ENCODE data around the gene RFTN1. TPM values are rescaled to one million over a fixed set of nuclear protein-coding genes. Genes with fewer than 3 reads are reported as not detected.

Gene RFTN1
- total RNA-seq, 2 donors from 2014 or later = 128 to 132 TPM

DNA sequence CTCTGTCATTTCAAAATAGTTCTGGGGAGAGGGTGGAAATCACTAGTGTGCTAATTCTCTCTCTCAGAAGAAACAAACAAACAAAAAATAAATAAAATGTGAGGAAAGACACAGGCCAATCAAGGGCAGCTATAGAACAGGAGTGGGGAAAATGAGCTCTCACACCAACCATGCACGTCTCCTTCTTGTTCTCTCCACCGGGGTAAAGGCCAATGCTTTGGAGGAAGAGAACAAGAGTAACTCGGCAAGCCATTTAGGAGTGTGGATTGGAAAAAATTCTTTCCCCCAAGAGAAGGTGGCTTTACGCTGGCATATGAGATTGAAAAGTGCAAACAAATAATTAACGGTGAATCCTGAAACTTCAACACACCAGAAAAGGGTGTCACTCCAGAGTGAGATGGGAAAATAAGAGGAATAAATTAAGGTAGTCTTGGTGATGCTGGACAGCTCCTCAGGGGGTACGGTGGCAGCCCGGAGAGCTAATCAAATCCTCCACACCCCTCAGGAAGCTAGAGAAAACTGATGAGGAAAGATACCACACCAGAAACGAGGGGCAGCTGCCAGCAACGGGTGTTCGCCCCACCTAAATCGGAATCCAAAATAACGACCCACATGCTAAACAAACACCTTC lies 88.0 kb downstream of the RFTN1 start:
- no peak overlapping the region for H3K4me3 Mint-ChIP-seq
- DNase-seq (no peak), ATAC-seq (replicated peaks in 1 of 2) (no peak)
- H3K27ac Mint-ChIP-seq = no peak overlapping the region
- peaks cover 6% of the 10 kb centered on the region for H3K4me1 Mint-ChIP-seq (ENCODE audit: low read depth)
- H3K36me3 Mint-ChIP-seq (ENCODE audit: insufficient read depth in 2 of 2) = peaks cover 11 to 41% of the 10 kb centered on the region in 2 donors
- H3K9me3 Mint-ChIP-seq = no peaks in the 10 kb centered on the region
- no peaks in the 10 kb centered on the region for H3K27me3 Mint-ChIP-seq (ENCODE audit: low read depth)

- ATAC-seq (replicated peaks in 1 of 2) (no peak), DNase-seq (no peak)
- H3K36me3 Mint-ChIP-seq (ENCODE audit: insufficient read depth in 2 of 2) = peaks cover 11 to 32% of the 10 kb centered on the region in 2 donors
- no peaks in the 10 kb centered on the region for H3K9me3 Mint-ChIP-seq
- peaks cover 7% of the 10 kb centered on the region for H3K4me1 Mint-ChIP-seq (ENCODE audit: low read depth)
- H3K27me3 Mint-ChIP-seq (ENCODE audit: low read depth) = no peaks in the 10 kb centered on the region
- no peak overlapping the region for H3K27ac Mint-ChIP-seq
- no peak overlapping the region for H3K4me3 Mint-ChIP-seq
Observed at GRCh38 chr3:16423947-16424673, 89.4 kb downstream of the RFTN1 start.

DNA sequence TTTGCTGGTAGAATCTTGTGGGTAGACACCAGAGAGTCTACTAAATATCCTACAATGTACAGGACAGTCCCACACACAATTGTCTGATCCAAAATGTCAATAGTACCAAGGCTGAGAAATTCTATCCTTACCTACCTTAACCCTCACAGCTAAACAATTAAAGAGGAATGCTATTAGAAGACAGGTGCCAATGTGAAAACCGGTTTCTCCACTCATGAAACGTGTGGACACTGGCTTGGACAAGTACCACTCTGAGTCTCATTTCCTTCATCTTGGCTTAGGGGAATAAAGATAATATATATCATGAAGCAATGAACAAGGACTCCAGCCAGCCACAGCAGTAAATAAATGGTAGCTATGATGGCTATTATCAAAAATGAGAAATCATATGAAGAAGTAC lies 90.2 kb downstream of the RFTN1 start:
- Mint-ChIP-seq H3K4me1 (ENCODE audit: low read depth) (peaks cover 4% of the 10 kb centered on the region), H3K27ac (no peak overlapping the region), H3K4me3 (no peak overlapping the region), H3K36me3 (ENCODE audit: insufficient read depth in 2 of 2) (peaks cover 12 to 25% of the 10 kb centered on the region in 2 donors), H3K9me3 (no peaks in the 10 kb centered on the region), H3K27me3 (ENCODE audit: low read depth) (no peaks in the 10 kb centered on the region)
- ATAC-seq (replicated peaks in 1 of 2) (no peak), DNase-seq (no peak)

GRCh38 chr3:16419640-16420241 lies 93.8 kb downstream of the RFTN1 start:
- peaks cover 4 to 5% of the 10 kb centered on the region in 2 donors for H3K36me3 Mint-ChIP-seq (ENCODE audit: insufficient read depth in 2 of 2)
- H3K9me3 Mint-ChIP-seq = no peaks in the 10 kb centered on the region

GRCh38 chr3:16417945-16418739 lies 95.4 kb downstream of the RFTN1 start:
- no peaks in the 10 kb centered on the region for H3K27me3 Mint-ChIP-seq (ENCODE audit: low read depth)
- ATAC-seq (replicated peaks in 1 of 2) (no peak), DNase-seq (no peak)
- no peaks in the 10 kb centered on the region for H3K9me3 Mint-ChIP-seq
- no peak overlapping the region for H3K27ac Mint-ChIP-seq
- H3K4me3 Mint-ChIP-seq = no peak overlapping the region
- peaks cover 7 to 10% of the 10 kb centered on the region in 2 donors for H3K36me3 Mint-ChIP-seq (ENCODE audit: insufficient read depth in 2 of 2)
- peaks cover 40% of the 10 kb centered on the region for H3K4me1 Mint-ChIP-seq (ENCODE audit: low read depth)

More at GRCh38 chr3:16419640-16420241, 93.8 kb downstream of the RFTN1 start:
- no peaks in the 10 kb centered on the region for H3K27me3 Mint-ChIP-seq (ENCODE audit: low read depth)
- ATAC-seq (replicated peaks in 1 of 2) = no peak
- H3K27ac Mint-ChIP-seq = no peak overlapping the region
- H3K4me3 Mint-ChIP-seq = no peak overlapping the region
- peaks cover 29% of the 10 kb centered on the region for H3K4me1 Mint-ChIP-seq (ENCODE audit: low read depth)
- DNase-seq = no peak

GRCh38 chr3:16415911-16416476 lies 97.5 kb downstream of the RFTN1 start:
- Mint-ChIP-seq H3K9me3 (no peaks in the 10 kb centered on the region), H3K4me1 (ENCODE audit: low read depth) (peaks cover 59% of the 10 kb centered on the region), H3K27ac (no peak overlapping the region), H3K27me3 (ENCODE audit: low read depth) (no peaks in the 10 kb centered on the region), H3K36me3 (ENCODE audit: insufficient read depth in 2 of 2) (peaks cover 7 to 8% of the 10 kb centered on the region in 2 donors), H3K4me3 (no peak overlapping the region)
- ATAC-seq (replicated peaks in 1 of 2) (no peak), DNase-seq (no peak)

- peak overlapping the region; percentile 63 for H3K27ac Mint-ChIP-seq
- DNase-seq (no peak), ATAC-seq (replicated peaks in 1 of 2) (no peak)
- H3K27me3 Mint-ChIP-seq (ENCODE audit: low read depth) = no peaks in the 10 kb centered on the region
- peaks cover 6 to 11% of the 10 kb centered on the region in 2 donors for H3K36me3 Mint-ChIP-seq (ENCODE audit: insufficient read depth in 2 of 2)
- no peak overlapping the region for H3K4me3 Mint-ChIP-seq
- H3K9me3 Mint-ChIP-seq = no peaks in the 10 kb centered on the region
- H3K4me1 Mint-ChIP-seq (ENCODE audit: low read depth) = peaks cover 55% of the 10 kb centered on the region
Observed at GRCh38 chr3:16413321-16413720, 100.2 kb downstream of the RFTN1 start.

- no peak overlapping the region for H3K4me3 Mint-ChIP-seq
- H3K4me1 Mint-ChIP-seq (ENCODE audit: low read depth) = peaks cover 54% of the 10 kb centered on the region
- H3K9me3 Mint-ChIP-seq = no peaks in the 10 kb centered on the region
- DNase-seq = no peak
- ATAC-seq (replicated peaks in 1 of 2) = peak in 1 of 2 donors; percentile 23
- no peaks in the 10 kb centered on the region for H3K27me3 Mint-ChIP-seq (ENCODE audit: low read depth)
- no peak overlapping the region for H3K27ac Mint-ChIP-seq
- H3K36me3 Mint-ChIP-seq (ENCODE audit: insufficient read depth in 2 of 2) = peaks cover 6 to 16% of the 10 kb centered on the region in 2 donors
Observed at GRCh38 chr3:16412192-16412800, 101.2 kb downstream of the RFTN1 start.

DNA sequence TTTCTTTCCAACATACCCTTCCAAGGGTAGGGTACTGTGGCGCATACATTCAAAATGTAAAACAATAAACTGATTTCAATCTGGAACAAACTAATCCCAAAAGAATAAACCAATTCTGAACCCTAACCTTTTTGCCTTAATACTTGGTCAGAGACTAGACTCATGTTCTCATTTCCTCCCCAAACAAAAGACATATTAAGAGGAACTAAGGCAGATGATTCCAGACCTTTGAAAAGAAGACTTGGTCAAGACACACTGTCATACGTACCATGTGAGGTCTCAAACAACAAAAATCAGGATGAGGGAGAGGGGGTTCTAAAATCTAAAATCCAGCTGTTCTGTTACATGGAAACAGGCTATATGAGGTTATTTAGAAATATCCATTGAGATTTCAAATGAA lies 102.1 kb downstream of the RFTN1 start:
- peaks cover 6 to 16% of the 10 kb centered on the region in 2 donors for H3K36me3 Mint-ChIP-seq (ENCODE audit: insufficient read depth in 2 of 2)
- no peak overlapping the region for H3K27ac Mint-ChIP-seq
- H3K4me3 Mint-ChIP-seq = no peak overlapping the region
- ATAC-seq (replicated peaks in 1 of 2) = no peak
- no peak for DNase-seq
- H3K9me3 Mint-ChIP-seq = no peaks in the 10 kb centered on the region
- H3K4me1 Mint-ChIP-seq (ENCODE audit: low read depth) = peaks cover 45% of the 10 kb centered on the region
- no peaks in the 10 kb centered on the region for H3K27me3 Mint-ChIP-seq (ENCODE audit: low read depth)

DNA sequence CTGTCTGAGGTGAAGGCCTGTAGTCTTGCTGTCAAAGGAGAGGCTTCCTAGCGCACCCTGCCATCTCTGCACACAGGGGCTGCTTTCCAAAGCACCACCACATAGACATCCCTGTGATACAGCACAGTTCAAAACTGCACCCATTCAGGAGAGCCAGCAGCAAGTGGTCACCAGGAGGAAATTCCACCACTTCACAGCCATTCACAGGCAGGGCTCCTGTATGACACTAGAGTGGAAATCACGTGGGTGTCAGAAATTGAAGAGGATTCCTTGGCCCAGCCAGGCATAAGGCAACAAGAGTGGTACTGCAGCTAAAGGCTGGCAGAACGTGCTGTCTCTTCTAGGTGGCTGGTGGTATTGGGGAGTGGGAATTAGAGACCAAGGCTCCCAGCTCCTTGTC lies 102.8 kb downstream of the RFTN1 start:
- Mint-ChIP-seq H3K9me3 (no peaks in the 10 kb centered on the region), H3K36me3 (ENCODE audit: insufficient read depth in 2 of 2) (peaks cover 6 to 16% of the 10 kb centered on the region in 2 donors), H3K27ac (no peak overlapping the region), H3K4me1 (ENCODE audit: low read depth) (peaks cover 39% of the 10 kb centered on the region), H3K27me3 (ENCODE audit: low read depth) (no peaks in the 10 kb centered on the region), H3K4me3 (no peak overlapping the region)
- ATAC-seq (replicated peaks in 1 of 2) (no peak), DNase-seq (no peak)

GRCh38 chr3:16409032-16409431 lies 104.5 kb downstream of the RFTN1 start:
- Mint-ChIP-seq H3K4me1 (ENCODE audit: low read depth) (peaks cover 26% of the 10 kb centered on the region), H3K9me3 (no peaks in the 10 kb centered on the region), H3K4me3 (no peak overlapping the region), H3K36me3 (ENCODE audit: insufficient read depth in 2 of 2) (peaks cover 3 to 17% of the 10 kb centered on the region in 2 donors), H3K27ac (no peak overlapping the region), H3K27me3 (ENCODE audit: low read depth) (no peaks in the 10 kb centered on the region)
- no peak for DNase-seq
- no peak for ATAC-seq (replicated peaks in 1 of 2)

DNA sequence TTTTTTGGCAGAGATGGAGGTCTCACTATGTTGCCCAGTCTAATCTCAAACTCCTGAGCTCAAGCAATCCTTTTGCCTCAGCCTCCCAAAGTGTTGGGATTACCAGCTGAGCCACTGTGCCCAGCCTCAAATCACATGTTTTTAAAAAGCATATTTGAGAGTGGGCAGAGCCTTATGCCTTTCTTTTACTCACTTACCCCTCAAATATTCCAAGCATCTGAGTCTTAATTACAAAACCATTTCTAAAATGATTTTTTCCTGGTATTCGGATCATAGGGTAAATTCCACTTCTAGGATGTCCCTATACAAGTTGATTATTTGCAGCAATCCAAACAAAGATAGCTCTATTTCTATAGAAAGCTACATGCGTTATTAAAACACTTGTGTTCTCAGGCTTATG lies 106.1 kb downstream of the RFTN1 start:
- H3K36me3 Mint-ChIP-seq (ENCODE audit: insufficient read depth in 2 of 2) = peaks cover 2 to 20% of the 10 kb centered on the region in 2 donors
- H3K9me3 Mint-ChIP-seq = no peaks in the 10 kb centered on the region
- no peak overlapping the region for H3K27ac Mint-ChIP-seq
- H3K4me1 Mint-ChIP-seq (ENCODE audit: low read depth) = peaks cover 21% of the 10 kb centered on the region
- no peak overlapping the region for H3K4me3 Mint-ChIP-seq
- ATAC-seq (replicated peaks in 1 of 2) (no peak), DNase-seq (no peak)
- H3K27me3 Mint-ChIP-seq (ENCODE audit: low read depth) = no peaks in the 10 kb centered on the region

All from activated T-cell treated with anti-CD3 and anti-CD28 coated beads, Interleukin-2, amount 50 U/mL, for 72 hours (primary cell).